Measurements from ENCODE around the gene VAT1L.

GRCh38 chr16:78024159-78024558 lies 235.8 kb downstream of the VAT1L start:
- TF ChIP-seq CTCF (conservative IDR thresholded peaks at IDR 0.05 in 1 of 2, IDR thresholded peaks at IDR 0.05 in 1 of 2; ENCODE audit: low read depth in 1 of 2, low read length in 2 of 2): no peak
- TF ChIP-seq EZH2 (IDR thresholded peaks at IDR 0.05; ENCODE audit: low read length, missing control alignments): no peak
